B cell (primary cell): Measurements from ENCODE around the gene HOXD9.

Experiments
- CTCF ChIP-seq: fragments of 200-600 bp; IDR thresholded peaks from one replicate; pipeline ENCODE4 v1.8.0; 2022; ENCODE audit warnings: antibody characterized with exemption, mild to moderate bottlenecking
- EZH2 ChIP-seq: IDR thresholded peaks from 2 replicates; pipeline ENCODE4 v1.6.1; 2012; ENCODE audit warnings: borderline replicate concordance, low read depth, mild to moderate bottlenecking, moderate library complexity, low read length; ENCODE audit not compliant: insufficient read depth, poor library complexity, severe bottlenecking

DNA sequence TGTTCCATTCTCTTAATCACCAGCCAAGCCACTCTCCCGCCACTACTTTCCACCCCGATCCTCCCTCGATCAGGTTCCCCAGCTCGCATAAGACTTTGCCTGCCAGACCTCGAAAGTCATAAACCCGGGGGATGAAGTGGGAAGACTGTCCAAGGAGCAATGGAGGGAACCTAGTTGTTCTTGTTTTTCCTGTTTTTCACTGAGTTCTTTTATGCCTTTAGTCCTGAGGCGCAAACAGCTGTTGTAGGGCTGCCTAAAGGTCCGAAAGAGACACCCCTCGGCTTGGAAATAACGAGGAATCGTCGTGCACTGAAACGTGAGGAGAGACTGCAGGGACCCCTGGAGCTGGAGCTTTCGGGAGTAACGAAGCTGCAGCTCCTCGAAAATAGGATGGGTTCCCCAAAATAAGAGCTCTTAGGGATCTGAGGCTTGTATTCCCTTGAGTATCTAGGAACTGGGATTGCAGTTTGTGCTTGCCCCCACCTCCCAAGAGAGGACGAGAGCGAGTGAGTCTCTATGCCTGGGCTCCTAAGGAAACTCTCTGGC, 24.6 kb upstream of the HOXD9 start:
- TF ChIP-seq EZH2 (no peak), CTCF (no peak)
